K562 (cell line): ENCODE results near the gene SEMA3F.

Source experiments
- BACH1 ChIP-seq: fragments of 200-800 bp; sonication (Bioruptor generic); IDR thresholded peaks from 2 replicates; pipeline ENCODE4 v1.6.1; 2016; ENCODE audit warnings: missing genetic modification characterization, missing compliant biosample characterization
- EHMT2 ChIP-seq: fragments of 450-650 bp; IDR thresholded peaks from 2 replicates; pipeline ENCODE4 v1.6.1; 2018; ENCODE audit warnings: antibody characterized with exemption
- ETS1 ChIP-seq: conservative IDR thresholded peaks from 2 replicates; pipeline ENCODE4 v1.6.1; 2011; ENCODE audit warnings: low read depth, mild to moderate bottlenecking, low read length; ENCODE audit not compliant: control insufficient read depth
- NR0B1 ChIP-seq: fragments of 450-650 bp; IDR thresholded peaks from one replicate; pipeline ENCODE4 v1.6.1; 2018; ENCODE audit warnings: mild to moderate bottlenecking, moderate library complexity; ENCODE audit not compliant: partially characterized antibody
- POLR2A ChIP-seq: fragments of 450-650 bp; conservative IDR thresholded peaks from 2 replicates; pipeline ENCODE4 v1.6.1; 2016
- TCF7L2 ChIP-seq: fragments of 150-350 bp; IDR thresholded peaks from 2 replicates; pipeline ENCODE4 v1.6.1; 2016; ENCODE audit warnings: low read depth, mild to moderate bottlenecking, low read length, moderate library complexity
- YBX1 ChIP-seq: fragments of 450-650 bp; IDR thresholded peaks from 2 replicates; pipeline ENCODE4 v1.7.1; 2016; ENCODE audit warnings: mild to moderate bottlenecking
- ZBTB49 ChIP-seq: sonication (generic); formaldehyde crosslinking; IDR thresholded peaks from 2 replicates; pipeline ENCODE4 v1.8.0; 2022; ENCODE audit warnings: missing genetic modification reagents, mild to moderate bottlenecking, borderline replicate concordance
- ZNF133 ChIP-seq: fragments of 250-450 bp; sonication (Bioruptor Pico); IDR thresholded peaks from 2 replicates; pipeline ENCODE4 v1.4.0; 2020; ENCODE audit warnings: mild to moderate bottlenecking
- ZNF347 ChIP-seq: fragments of 450-650 bp; formaldehyde crosslinking; IDR thresholded peaks from 2 replicates; pipeline ENCODE4 v1.4.0; 2020; ENCODE audit warnings: low read depth, mild to moderate bottlenecking, moderate library complexity
- TF ChIP-seq, protein P1 (sequence below), 2 experiments: IDR thresholded peaks in 1 of 2; conservative IDR thresholded peaks in 1 of 2; 2 replicates each; pipeline ENCODE4 v1.6.1; 2016; ENCODE audit warnings: low read depth in 2 of 2, mild to moderate bottlenecking in 1 of 2, missing compliant biosample characterization in 1 of 2, missing genetic modification characterization in 1 of 2, moderate library complexity in 1 of 2
- TF ChIP-seq, protein P2 (sequence below), 3 experiments: IDR thresholded peaks in 2 of 3; conservative IDR thresholded peaks in 1 of 3; 2 replicates each; pipeline ENCODE4 v1.5.1; 2011 to 2012; ENCODE audit warnings: low read length in 3 of 3, mild to moderate bottlenecking in 3 of 3, control low read depth in 2 of 3, improper control_type of control experiment in 1 of 3, inconsistent platforms in 1 of 3, low read depth in 1 of 3, mixed read lengths in 1 of 3, moderate library complexity in 1 of 3; ENCODE audit not compliant: insufficient read depth in 2 of 3

GRCh38 chr3:50221051-50221410 lies 65.9 kb downstream of the SEMA3F start:
- no peak for TF ChIP-seq ETS1
- no peak for TF ChIP-seq NR0B1
- TF ChIP-seq ZBTB49 (CRISPR knock-in tag) = no peak
- no peak for TF ChIP-seq POLR2A
- TF ChIP-seq ZNF347 (CRISPR knock-in tag) = no peak
- TF ChIP-seq, protein P1, sequence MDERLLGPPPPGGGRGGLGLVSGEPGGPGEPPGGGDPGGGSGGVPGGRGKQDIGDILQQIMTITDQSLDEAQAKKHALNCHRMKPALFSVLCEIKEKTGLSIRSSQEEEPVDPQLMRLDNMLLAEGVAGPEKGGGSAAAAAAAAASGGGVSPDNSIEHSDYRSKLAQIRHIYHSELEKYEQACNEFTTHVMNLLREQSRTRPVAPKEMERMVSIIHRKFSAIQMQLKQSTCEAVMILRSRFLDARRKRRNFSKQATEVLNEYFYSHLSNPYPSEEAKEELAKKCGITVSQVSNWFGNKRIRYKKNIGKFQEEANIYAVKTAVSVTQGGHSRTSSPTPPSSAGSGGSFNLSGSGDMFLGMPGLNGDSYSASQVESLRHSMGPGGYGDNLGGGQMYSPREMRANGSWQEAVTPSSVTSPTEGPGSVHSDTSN (CRISPR knock-in tag; IDR thresholded peaks at IDR 0.05; ENCODE audit: low read depth) = no peak
- TF ChIP-seq, protein P1 (tag; conservative IDR thresholded peaks at IDR 0.05; ENCODE audit: low read depth) = no peak
- no peak for TF ChIP-seq ZNF133
- TF ChIP-seq EHMT2 = no peak
- TF ChIP-seq, protein P2, sequence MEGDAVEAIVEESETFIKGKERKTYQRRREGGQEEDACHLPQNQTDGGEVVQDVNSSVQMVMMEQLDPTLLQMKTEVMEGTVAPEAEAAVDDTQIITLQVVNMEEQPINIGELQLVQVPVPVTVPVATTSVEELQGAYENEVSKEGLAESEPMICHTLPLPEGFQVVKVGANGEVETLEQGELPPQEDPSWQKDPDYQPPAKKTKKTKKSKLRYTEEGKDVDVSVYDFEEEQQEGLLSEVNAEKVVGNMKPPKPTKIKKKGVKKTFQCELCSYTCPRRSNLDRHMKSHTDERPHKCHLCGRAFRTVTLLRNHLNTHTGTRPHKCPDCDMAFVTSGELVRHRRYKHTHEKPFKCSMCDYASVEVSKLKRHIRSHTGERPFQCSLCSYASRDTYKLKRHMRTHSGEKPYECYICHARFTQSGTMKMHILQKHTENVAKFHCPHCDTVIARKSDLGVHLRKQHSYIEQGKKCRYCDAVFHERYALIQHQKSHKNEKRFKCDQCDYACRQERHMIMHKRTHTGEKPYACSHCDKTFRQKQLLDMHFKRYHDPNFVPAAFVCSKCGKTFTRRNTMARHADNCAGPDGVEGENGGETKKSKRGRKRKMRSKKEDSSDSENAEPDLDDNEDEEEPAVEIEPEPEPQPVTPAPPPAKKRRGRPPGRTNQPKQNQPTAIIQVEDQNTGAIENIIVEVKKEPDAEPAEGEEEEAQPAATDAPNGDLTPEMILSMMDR (IDR thresholded peaks at IDR 0.05 in 2 of 3, conservative IDR thresholded peaks at IDR 0.05 in 1 of 3; ENCODE audit: insufficient read depth in 2 of 3, low read depth in 1 of 3, low read length in 3 of 3) = no peak
- no peak for TF ChIP-seq YBX1
- no peak for TF ChIP-seq TCF7L2
- TF ChIP-seq BACH1 = no peak
